CD4-positive, alpha-beta T cell treated with Interleukin-1 beta for 1 hour (primary cell): ENCODE data around the gene CCDC50.

ENCODE experiments used
- DNase-seq, 2 donors: peaks; one replicate each; pipeline ENCODE4 v3.0.0-alpha.2; 2020 to 2022

The CCDC50 gene, protein sequence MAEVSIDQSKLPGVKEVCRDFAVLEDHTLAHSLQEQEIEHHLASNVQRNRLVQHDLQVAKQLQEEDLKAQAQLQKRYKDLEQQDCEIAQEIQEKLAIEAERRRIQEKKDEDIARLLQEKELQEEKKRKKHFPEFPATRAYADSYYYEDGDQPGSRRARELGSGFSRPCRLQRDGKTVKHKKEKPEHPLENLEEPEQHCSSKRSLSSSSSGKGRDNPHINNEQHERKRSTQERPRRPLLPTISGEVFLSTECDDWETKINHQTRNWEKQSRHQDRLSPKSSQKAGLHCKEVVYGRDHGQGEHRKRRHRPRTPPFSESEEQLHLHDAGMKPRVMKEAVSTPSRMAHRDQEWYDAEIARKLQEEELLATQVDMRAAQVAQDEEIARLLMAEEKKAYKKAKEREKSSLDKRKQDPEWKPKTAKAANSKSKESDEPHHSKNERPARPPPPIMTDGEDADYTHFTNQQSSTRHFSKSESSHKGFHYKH

DNA sequence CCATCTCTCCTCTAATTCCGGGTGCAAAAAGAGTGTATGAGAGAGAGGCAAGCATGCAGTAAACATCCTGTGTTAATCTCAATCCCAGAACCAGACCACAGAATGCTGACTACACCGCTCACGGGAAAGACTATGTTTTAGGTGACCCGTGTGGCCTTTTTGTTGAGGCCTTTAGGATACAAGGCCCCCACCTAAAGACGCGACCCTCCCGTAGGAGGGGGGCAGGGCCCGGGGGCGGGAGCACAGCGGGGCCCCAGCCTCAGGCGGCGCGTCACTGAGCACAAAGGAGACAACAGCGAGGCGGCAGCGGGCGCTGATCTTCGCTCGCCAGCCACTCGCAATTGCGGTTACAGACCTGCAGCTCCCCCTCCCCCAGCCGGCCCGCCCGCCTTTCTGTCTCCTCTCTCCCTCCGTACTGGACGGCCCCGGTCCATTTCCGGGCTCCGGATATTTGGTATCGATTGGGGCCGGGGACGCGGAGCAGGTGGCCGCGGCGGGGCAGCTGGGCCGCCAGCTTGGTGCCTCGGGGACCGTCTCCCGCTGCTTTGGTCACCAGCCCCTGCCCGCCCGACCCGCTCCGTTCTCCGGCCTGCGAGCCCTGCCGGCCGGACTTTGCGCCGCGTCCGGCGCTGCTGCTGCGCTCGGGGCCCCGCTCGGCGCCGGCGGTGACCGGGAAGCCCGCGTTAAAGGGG, at the start of gene CCDC50:
Gene CCDC50 (plus strand): TSS at position 433 of the 692 bp plus-strand sequence. CDS start 281 bp downstream, outside the sequence.
- DNase-seq, result peak; percentile 62 to 75

DNA sequence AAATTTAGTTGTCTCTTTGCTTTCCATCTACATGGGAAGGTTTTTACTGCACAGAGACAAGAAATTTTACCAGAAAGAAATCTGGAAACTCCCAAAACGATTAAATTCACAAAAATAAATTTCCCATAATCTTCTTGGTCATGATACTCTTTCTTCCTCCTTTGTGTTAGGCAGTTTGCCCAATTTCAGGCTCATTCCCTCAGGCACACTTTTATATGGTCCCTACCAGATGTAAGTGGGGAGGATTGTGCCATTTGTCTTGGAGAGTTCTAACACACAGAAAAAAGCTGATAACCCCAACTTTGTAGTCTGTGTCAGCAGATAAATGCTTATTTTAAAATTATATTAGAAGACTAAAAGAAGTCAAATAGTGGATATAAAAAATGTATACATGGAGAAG, 49.1 kb upstream of the CCDC50 start:
- no peak for DNase-seq

GRCh38 chr3:191280882-191281281, 48.3 kb upstream of the CCDC50 start:
- no peak for DNase-seq

DNA sequence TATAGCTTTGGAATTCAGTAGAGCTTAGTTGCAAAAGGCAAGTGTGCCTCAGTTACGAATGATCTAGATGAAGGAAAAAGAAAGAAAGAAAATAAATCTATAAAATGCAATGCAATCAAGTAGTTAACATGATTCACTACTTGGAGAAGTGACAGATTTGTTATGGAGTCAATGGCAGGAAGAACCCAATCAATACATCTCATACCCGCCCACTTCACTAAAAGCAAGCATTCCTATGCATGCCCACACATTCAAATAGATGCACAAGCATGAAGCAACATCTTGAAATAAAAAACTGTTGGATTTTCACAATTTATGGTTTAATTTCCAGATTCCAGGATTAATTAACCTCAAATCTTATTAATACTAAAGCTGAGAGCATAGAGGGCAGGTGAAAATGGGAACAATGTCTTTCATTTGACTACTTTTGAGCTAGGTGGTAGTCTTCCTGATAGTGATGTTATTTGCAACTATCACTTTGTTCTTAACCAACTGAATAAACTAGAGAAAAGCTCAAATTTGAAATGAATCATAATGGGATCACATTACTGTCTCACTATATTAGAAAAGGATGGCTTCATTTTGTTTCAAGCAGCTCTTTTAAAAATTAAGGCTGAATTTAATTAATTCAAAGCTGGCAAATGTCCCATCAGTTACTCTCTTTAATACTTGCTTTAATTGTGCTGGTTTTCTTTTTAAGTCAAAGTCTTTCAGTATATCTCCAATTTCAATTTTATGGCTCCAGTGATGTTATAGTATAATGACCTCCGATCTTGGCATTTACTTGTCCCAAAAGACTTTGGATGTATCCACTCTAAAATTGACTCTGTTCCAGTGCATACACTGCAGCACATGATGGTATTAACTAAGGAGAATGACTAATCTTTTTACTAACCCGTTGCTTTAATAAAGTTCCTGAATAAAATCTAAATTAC, 46.7 kb upstream of the CCDC50 start:
- no peak for DNase-seq

DNA sequence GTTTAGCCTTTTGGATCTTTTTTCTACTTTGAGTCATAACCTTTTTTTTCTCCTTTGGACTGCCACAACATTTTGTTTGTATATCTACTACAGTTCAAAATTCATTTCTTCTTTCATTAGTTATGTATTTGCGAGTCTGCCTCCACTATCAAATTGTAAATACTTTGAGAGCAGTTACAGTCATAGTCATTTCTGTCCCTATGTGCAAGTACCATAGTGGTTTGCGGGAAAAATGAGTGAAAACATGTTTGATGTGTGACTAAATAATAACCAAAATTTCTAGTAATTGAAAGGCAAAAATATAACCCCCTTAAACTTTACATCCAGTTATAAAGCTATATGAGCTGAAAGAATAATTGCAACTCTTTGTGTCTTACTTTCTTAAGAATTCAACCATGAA, 45.8 kb upstream of the CCDC50 start:
- no peak for DNase-seq

GRCh38 chr3:191290311-191291025, 38.7 kb upstream of the CCDC50 start:
- DNase-seq, result peak in 1 of 2 donors; percentile 17

DNA sequence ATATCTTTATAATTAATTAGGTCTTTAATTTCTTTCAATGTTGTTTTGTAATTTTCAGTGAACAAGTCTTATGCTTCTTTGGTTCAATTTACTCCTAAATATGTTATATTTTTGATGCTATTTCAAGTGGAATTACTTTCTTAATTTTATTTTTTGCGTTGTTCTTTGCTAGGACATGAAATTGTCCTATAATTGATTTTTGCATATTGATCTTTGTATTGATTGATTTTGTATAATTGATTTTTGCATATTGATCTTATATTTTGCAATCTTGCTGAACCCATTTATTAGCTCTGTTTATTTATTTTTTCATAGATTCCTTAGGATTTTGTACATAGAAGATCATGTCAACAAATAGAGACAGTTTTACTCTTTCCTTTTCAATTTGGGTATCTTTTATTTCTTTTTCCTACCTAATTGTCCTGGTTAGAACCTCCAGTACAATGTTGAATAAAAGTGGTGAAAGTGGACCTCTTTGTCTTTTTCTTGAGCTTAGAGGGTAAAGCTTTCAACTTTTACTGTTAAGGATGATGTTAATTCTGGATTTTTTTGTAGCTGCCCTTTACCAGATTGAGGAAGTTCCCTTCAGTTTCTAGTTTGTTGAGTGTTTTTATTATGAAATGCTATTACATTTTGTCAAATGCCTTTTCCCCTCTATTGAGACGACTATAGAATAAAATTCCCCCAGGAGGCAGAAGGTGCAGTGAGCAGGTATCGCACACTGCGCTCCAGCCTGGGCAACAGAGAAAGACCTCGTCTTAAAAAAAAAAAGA, 36.8 kb upstream of the CCDC50 start:
- DNase-seq, result no peak

DNA sequence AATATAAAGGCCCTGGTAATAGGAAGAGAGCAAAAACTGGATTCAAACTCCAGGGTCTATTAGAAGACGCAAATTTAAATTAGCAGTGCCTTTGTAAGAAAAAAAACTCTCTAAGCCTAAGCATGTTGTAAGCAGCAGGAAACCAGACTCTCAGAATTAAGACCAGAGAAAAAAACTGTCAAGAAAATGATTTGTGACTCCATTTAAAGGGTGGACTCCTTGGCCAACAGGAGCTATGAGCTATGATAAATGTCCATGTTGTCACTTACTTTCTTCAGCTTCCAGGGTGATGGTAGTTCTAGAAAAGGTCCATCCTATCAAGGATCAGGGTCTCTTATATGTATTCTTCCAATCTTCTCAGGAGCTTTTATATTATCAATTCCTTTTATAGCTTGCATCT, 34.9 kb upstream of the CCDC50 start:
- no peak for DNase-seq

DNA sequence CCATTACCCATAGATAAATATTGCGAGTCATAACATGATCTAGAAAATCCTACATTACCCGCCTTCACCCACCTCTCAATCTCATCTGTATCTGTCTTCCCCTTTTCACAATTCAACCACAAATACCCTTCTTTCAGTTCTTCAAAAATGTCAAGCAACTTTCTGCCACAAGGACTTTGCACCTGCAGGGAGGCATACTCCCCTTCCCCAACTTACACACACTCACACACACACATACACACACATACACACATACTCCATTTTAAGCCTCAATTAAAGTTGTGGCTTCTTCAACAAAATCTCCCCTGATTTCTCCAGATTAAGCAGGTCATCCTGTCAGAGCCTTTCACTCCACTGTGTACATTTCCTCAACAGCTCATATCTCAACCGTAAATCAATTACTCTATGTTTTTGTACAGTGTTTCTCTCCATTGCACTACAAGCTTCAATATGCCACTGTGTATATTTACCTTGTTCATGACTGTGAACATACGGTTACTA, 33.1 kb upstream of the CCDC50 start:
- peak in 1 of 2 donors; percentile 46 for DNase-seq

DNA sequence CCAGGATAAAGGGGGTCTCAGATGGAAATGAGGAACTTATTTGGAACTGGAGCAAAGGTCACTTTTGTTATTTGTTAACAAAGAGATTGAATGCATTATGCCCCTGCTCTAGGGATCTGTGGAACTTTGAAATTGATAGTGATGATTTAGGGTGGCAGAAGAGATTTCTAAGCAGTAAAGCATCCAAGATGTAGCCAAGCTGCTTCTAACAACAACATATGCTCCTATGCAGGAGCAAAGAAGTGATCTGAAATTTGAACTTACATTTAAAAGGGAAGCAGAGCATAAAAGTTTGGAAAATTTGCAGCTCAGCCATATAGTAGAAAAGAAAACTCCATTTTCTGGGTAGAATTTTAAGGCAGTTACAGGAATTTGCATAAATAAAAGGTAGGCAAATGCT, 30.3 kb upstream of the CCDC50 start:
- DNase-seq, result no peak

- DNase-seq, result peak in 1 of 2 donors; percentile 1
Measured at GRCh38 chr3:191300422-191300821, 28.8 kb upstream of the CCDC50 start.

DNA sequence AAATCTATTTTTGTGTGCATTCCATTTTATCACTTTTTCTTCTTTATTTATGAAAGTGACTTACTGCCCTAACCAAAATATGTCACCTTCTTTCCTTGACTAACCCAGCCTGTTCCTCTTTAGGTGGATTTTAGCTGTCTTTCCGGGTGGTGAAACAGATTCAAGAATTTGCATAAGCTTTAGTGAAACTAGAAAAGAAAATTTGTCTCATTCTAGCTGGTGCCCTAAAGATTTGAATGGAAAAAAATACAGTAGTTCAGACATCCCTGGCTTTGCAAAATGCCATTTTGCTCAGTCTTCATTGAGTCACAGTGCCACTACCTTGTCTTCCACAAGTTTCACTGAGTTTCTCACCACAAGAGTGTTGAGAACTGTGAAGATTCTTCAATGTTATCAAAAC, 28.2 kb upstream of the CCDC50 start:
- no peak for DNase-seq

DNA sequence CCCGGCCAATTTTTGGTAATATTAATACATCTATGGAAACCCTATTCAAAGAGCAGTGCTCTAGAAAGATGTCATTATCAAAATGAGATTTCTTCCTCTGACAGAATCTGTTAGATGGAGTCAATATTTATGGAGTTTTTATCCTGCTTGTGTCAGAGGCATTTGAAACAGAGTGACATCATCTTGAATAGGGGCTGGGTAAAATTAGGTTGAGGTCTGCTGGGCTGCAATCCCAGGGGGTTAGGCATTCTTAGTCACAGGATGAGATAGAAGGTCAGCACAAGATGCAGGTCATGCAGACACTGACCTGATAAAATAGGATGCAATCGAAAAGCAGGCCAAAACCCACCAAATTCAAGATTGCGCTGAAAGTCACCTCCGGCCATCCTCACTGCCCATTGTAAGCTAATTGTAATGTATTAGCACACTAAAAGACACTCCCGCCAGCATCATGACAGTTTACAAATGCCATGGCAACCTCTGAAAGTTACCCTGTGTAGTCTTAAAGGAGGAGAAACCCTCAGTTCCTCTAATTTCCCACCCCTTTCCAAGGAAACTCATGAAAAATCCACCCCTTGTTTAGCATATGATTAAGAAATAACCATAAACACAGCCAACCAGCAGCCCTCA, 27.3 kb upstream of the CCDC50 start:
- DNase-seq, result no peak

DNA sequence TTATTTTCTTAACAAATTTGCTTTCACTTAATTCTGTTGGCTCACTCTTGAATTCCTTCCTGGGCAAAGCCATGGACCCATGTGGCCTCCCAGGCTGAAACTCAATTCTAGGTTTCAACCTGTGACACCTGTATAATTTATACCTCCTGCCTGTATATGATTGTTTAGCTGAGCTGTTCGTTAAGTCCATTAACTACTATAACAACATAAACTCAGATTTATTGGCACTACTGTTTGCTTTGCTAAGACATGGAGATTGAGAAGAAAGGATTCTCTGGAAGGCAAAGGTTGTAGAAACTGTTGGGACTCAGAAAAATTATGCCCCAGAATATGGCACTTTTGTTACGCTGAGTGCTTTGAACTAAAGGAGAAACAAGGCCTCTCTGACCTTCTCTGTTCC, 26.7 kb upstream of the CCDC50 start:
- DNase-seq, result no peak

DNA sequence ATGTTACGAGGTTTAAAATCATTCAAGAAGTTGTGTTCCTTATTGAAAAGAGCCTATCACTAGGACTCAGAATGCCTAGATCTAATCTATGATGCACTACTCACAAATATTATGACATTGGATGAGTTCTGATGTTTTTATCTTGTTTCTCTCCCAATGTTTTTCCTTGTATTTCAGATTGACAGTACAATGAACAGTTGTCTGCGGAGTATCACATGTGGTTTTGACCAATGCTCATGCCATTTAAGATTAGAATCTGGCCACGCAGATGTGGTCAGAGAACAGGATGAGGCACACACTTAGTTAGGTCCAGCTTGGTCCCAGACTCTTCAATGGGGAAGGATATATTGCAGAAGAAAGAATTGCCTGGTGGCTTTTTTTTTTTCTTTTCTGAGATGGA, 25.6 kb upstream of the CCDC50 start:
- DNase-seq, result no peak

- DNase-seq, result no peak
Measured at GRCh38 chr3:191306428-191306827, 22.8 kb upstream of the CCDC50 start.

DNA sequence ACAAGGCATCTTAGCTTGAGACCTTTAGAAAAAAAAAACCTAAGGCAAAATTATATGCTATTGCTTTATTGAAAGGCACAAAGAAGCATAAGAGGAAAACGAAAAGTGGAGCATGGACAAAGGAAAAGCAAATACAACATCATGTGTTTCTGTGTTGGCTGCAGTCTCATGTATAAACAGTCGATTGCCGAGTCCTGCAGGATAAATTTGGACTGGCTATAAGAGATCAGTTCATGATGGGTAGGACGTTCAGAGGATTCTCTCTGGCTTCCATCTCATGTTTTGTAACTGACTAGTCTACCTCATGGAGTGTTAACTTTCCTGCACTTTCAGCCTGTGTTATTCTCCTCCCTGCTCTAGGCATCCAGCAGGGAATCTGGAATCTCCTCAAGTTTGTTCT, 21.9 kb upstream of the CCDC50 start:
- no peak for DNase-seq

DNA sequence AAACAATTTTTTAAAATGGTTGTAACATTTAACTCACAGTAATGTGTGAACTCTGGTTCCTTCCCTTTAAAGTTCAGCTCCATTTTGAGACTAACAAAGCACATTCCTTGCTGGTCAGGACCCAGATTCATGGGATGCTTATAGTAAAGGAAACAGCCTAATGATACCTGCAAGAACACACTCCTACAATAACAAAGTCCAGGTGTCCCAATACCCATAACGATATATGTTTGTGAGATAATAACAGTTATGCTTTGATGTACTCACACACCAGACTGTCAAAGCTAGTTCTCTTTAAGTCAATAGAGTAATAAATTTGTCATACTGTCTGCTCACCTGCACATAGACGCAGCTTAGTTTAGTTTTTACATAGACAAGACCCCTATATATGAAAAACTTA, 15.9 kb upstream of the CCDC50 start:
- no peak for DNase-seq

DNA sequence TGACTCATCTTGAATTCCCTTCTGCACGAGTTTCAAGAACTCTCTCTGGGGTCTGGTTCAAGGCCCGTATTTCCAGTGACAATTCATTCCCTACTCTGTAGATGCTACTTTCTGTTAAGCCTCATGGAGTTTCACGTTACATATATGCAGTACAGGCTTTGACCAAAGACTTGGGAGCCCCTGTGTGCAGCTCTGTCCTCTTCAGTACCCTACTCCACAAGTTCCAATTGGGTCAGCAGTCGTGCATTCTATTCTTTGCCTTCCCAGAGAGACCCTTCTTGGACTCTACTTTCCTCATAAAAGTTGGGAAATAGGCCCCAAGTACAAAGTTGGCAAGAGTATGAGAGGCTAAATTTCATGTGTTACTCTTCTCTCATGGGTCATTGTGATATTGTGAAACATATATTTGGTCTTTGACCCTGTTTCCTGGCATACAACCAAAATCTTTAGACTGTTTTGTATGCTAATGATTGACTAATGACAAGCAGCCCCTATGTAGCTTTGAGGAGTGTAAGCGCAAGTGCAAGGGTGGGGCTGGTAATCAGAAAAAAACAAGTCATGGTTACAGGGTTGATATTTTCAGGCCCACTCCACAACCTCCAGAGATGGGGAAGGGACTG, 15.0 kb upstream of the CCDC50 start:
- no peak for DNase-seq

GRCh38 chr3:191316876-191317603, 12.2 kb upstream of the CCDC50 start:
- DNase-seq, result no peak
